B cell (primary cell): ENCODE results near the gene BRD4. TPM values are rescaled to one million over a fixed set of nuclear protein-coding genes. Genes with fewer than 3 reads are reported as not detected.

Experiments
- ATAC-seq: fragments of 200-7000 bp; cut with Tn5 transposase; one replicate; pipeline ENCODE4 v1.10.0; 2021; ENCODE audit warnings: low read depth, mild to moderate bottlenecking, moderate number of reproducible peaks, moderate library complexity
- CTCF ChIA-PET: fragments of 350-600 bp; sonication (Branson Sonifier 250); formaldehyde crosslinking; loops from one replicate; lab custom pipeline; 2021; ENCODE audit warnings: antibody characterized with exemption, inconsistent platforms; lab: Charles Lee
- POLR2A ChIA-PET: fragments of 350-600 bp; sonication (Branson Sonifier 250); formaldehyde crosslinking; loops from one replicate; lab custom pipeline; 2021; ENCODE audit warnings: antibody characterized with exemption; lab: Charles Lee
- DNase-seq: peaks from one replicate; pipeline ENCODE4 v3.0.0; 2013
- H2AFZ ChIP-seq: 2 replicates; pipeline ENCODE4 v1.6.1; 2012; ENCODE audit warnings: mild to moderate bottlenecking, low read depth, low read length; ENCODE audit not compliant: insufficient read depth, poor library complexity, severe bottlenecking
- H3K27ac ChIP-seq, 2 donors: 1 replicate in 1 of 2; 2 replicates in 1 of 2; pipeline ENCODE4 v1.5.1; 2012 to 2013; ENCODE audit warnings: low read length in 2 of 2, mild to moderate bottlenecking in 2 of 2, moderate library complexity in 1 of 2
- H3K27me3 ChIP-seq, 4 experiments: fragments of 200-600 bp in 1 of 4; sonication (generic) in 1 of 4; replicated peaks in 1 of 4; 1 replicate in 2 of 4; 2 replicates in 2 of 4; pipeline versions ENCODE4 v1.6.1 to v1.7.0; 2013 to 2016; ENCODE audit warnings: low read length in 3 of 4, mild to moderate bottlenecking in 2 of 4, mixed read lengths in 1 of 4, moderate library complexity in 1 of 4; ENCODE audit not compliant: insufficient read depth in 4 of 4, control insufficient read depth in 3 of 4; ENCODE audit errors: control extremely low read depth in 1 of 4
- H3K36me3 ChIP-seq, 2 experiments: replicated peaks in 1 of 2; 1 replicate in 1 of 2; 2 replicates in 1 of 2; pipeline versions ENCODE4 v1.6.1 to v1.7.1; 2013; ENCODE audit warnings: low read length in 1 of 2; ENCODE audit not compliant: insufficient read depth in 2 of 2, control insufficient read depth in 1 of 2; ENCODE audit errors: control extremely low read depth in 1 of 2, extremely low read depth in 1 of 2
- H3K4me1 ChIP-seq, 2 donors: fragments of 200-600 bp in 1 of 2; sonication (generic) in 1 of 2; 1 replicate in 1 of 2; 2 replicates in 1 of 2; pipeline versions ENCODE4 v1.5.1 to v1.6.1; 2013 to 2017; ENCODE audit warnings: low read length in 2 of 2; ENCODE audit not compliant: control insufficient read depth in 2 of 2, insufficient read depth in 2 of 2
- H3K4me2 ChIP-seq: replicated peaks from 2 replicates; pipeline ENCODE3; 2012; ENCODE audit warnings: mild to moderate bottlenecking, low read depth, low read length; ENCODE audit not compliant: poor library complexity, severe bottlenecking
- H3K4me3 ChIP-seq, 5 experiments: fragments of 200-600 bp in 1 of 5; sonication (generic) in 1 of 5; 1 replicate in 3 of 5; 2 replicates in 2 of 5; pipeline versions ENCODE4 v1.5.1 to v1.7.0; 2011 to 2016; ENCODE audit warnings: low read length in 4 of 5, mild to moderate bottlenecking in 4 of 5, low read depth in 2 of 5, control low read depth in 1 of 5, moderate library complexity in 1 of 5; ENCODE audit not compliant: insufficient read depth in 1 of 5; ENCODE audit errors: control extremely low read depth in 1 of 5, extremely low read depth in 1 of 5
- H3K79me2 ChIP-seq: fragments of 200-600 bp; sonication (generic); one replicate; pipeline ENCODE4 v1.6.0; 2016; ENCODE audit warnings: low read length; ENCODE audit not compliant: control insufficient read depth, insufficient read depth
- H3K9ac ChIP-seq: fragments of 200-600 bp; sonication (generic); 2 replicates; pipeline ENCODE4 v1.6.1; 2017; ENCODE audit warnings: mild to moderate bottlenecking, low read length, moderate library complexity
- H3K9me3 ChIP-seq, 3 donors: one replicate each; pipeline versions ENCODE4 v1.6.1 to v1.7.1; 2013; ENCODE audit warnings: low read length in 2 of 3; ENCODE audit not compliant: control insufficient read depth in 2 of 3, insufficient read depth in 1 of 3; ENCODE audit errors: control extremely low read depth in 1 of 3
- H4K20me1 ChIP-seq: 2 replicates; pipeline ENCODE4 v1.6.0; 2012; ENCODE audit warnings: mild to moderate bottlenecking, low read length; ENCODE audit not compliant: insufficient read depth, control insufficient read depth, poor library complexity, severe bottlenecking
- H3K27ac Mint-ChIP-seq: one replicate; pipeline ENCODE4 v1.8.0; 2021; ENCODE audit warnings: mixed read lengths
- H3K27me3 Mint-ChIP-seq: one replicate; pipeline ENCODE4 v1.8.0; 2021; ENCODE audit warnings: mixed read lengths
- H3K4me1 Mint-ChIP-seq: one replicate; pipeline ENCODE4 v1.8.0; 2021; ENCODE audit warnings: mixed read lengths
- H3K4me3 Mint-ChIP-seq: one replicate; pipeline ENCODE4 v1.8.0; 2021; ENCODE audit warnings: mixed read lengths
- H3K9me3 Mint-ChIP-seq: one replicate; pipeline ENCODE4 v1.8.0; 2022; ENCODE audit warnings: mixed read lengths; ENCODE audit not compliant: insufficient read depth
- EZH2 ChIP-seq: IDR thresholded peaks from 2 replicates; pipeline ENCODE4 v1.6.1; 2012; ENCODE audit warnings: borderline replicate concordance, low read depth, mild to moderate bottlenecking, moderate library complexity, low read length; ENCODE audit not compliant: insufficient read depth, poor library complexity, severe bottlenecking
- WGBS: methylation state at CpG from one replicate; pipeline ENCODE4 v1.1.5; 2013; ENCODE audit warnings: missing lambda C conversion rate; ENCODE audit not compliant: insufficient coverage; 5-methylcytosine and 5-hydroxymethylcytosine counted together
- intact Hi-C: fragments of 100-400 bp; cut with micrococcal nuclease; formaldehyde crosslinking; loops from one replicate; pipeline ENCODE4 v1.10.0; 2022
- polyA plus RNA-seq: library from polyadenylated mRNA; depleted of rRNA; stranded (reverse); fragments of >200 nt; gene quantifications from 2 replicates; pipeline ENCODE4 v1.2.3, GENCODE V29; 2012
- total RNA-seq, 2 donors: library from RNA; stranded (reverse); fragments of 120-200 nt in 1 of 2; gene quantifications; 1 replicate in 1 of 2; 2 replicates in 1 of 2; pipeline versions ENCODE4 v1.2.3 to v1.2.4, GENCODE V29; 2013 to 2022
- TF ChIP-seq, protein P1 (sequence below): fragments of 200-600 bp; IDR thresholded peaks from one replicate; pipeline ENCODE4 v1.8.0; 2022; ENCODE audit warnings: antibody characterized with exemption, mild to moderate bottlenecking

The BRD4 gene
- total and polyA plus RNA-seq, 2 donors (not counting 1 experiment from before 2014, with no cell fraction given) = 30.7 to 209 TPM

DNA sequence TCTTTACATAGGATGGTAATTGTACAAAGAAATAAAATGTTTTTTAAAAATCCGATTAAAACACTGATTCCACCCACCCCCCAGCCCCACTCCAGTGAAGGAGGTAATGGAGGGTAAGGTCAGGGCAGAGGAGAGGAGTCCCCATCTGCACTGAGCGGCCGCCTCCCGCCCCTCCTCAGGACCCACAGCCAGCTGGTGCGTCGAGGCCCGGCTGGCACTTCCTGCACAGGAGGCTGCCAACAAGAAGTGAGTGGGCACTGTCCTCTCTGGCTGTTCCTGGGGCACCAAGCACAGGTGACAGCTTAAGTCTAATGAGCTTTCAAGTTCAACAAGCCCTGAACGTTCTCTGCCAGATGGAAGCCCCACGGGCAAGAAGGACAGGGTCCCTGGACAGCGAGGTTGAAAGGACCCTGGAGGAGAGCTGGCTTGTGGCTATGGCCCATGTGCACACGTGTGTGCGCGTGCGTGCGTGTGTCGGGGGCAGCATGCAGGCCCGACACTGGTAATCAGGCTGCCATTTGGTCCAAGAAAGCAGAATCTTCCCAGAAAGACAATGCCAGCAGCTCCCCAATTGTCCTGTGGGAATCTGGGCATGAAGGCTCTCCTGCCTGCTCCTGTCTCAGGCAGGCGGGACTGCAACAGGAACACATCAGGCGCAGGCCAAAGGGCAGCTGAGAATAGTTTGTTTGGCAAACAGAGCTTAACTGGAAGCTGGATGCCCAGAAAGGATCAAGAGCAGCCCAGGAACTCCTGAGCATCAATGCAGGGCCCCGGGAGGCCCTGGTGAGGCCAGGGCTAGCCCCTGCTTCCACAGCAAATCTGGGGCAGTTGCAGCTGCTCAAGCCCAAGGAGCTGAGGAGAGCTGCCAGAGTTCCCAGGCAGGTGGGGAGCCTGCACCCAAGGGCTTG, 85.0 kb downstream of the BRD4 start:
- H3K4me1 ChIP-seq = no peaks in the 10 kb centered on the region
- intact Hi-C loops = no loop called here
- no peak for TF ChIP-seq EZH2
- TF ChIP-seq, protein P1, sequence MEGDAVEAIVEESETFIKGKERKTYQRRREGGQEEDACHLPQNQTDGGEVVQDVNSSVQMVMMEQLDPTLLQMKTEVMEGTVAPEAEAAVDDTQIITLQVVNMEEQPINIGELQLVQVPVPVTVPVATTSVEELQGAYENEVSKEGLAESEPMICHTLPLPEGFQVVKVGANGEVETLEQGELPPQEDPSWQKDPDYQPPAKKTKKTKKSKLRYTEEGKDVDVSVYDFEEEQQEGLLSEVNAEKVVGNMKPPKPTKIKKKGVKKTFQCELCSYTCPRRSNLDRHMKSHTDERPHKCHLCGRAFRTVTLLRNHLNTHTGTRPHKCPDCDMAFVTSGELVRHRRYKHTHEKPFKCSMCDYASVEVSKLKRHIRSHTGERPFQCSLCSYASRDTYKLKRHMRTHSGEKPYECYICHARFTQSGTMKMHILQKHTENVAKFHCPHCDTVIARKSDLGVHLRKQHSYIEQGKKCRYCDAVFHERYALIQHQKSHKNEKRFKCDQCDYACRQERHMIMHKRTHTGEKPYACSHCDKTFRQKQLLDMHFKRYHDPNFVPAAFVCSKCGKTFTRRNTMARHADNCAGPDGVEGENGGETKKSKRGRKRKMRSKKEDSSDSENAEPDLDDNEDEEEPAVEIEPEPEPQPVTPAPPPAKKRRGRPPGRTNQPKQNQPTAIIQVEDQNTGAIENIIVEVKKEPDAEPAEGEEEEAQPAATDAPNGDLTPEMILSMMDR = no peak
- ATAC-seq (no peak), DNase-seq (no peak)
- H3K9ac ChIP-seq = no peak overlapping the region
- no peaks in the 10 kb centered on the region for H3K9me3 ChIP-seq
- H3K79me2 ChIP-seq = peaks cover 41% of the 10 kb centered on the region
- Mint-ChIP-seq H3K9me3 (no peaks in the 10 kb centered on the region), H3K27me3 (no peaks in the 10 kb centered on the region), H3K4me3 (no peak overlapping the region), H3K4me1 (peaks cover 4% of the 10 kb centered on the region), H3K27ac (no peak overlapping the region)
- POLR2A ChIA-PET = interaction anchor here (0.5 kb wide), 1 partner anchor 156 kb away, joined by 3 read pairs; no protein-coding TSS in a partner anchor
- no peak overlapping the region for H3K27ac ChIP-seq
- 93% methylated on average over 16 of the region's 20 CpGs for WGBS
- H3K27me3 ChIP-seq = no peaks in the 10 kb centered on the region
- H2AFZ ChIP-seq = no peak overlapping the region
- peaks cover 0 to 90% of the 10 kb centered on the region in 2 experiments for H3K36me3 ChIP-seq
- H3K4me3 ChIP-seq = no peak overlapping the region
- no peak overlapping the region for H3K4me2 ChIP-seq
- CTCF ChIA-PET = no interaction called here
- H4K20me1 ChIP-seq = peaks cover 97% of the 10 kb centered on the region

DNA sequence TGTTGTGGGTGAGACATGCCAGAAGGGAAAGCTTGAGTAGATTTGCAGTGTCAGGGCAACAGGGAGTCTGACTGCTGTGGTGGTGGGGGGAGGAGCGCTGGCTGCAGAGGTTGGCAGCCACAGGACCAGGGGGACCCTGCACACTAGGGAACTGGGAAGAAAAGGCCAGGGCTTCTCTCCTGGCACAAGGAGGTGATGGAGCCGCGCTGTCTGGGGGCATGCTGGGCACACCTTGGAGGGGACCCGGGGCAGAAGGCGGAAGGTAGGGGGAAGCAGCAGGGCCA, 86.2 kb downstream of the BRD4 start:
- H3K79me2 ChIP-seq = peaks cover 36% of the 10 kb centered on the region
- WGBS = 97% methylated on average over 5 of the region's 5 CpGs
- no peak overlapping the region for H2AFZ ChIP-seq
- no peak overlapping the region for H3K9ac ChIP-seq
- Mint-ChIP-seq H3K4me3 (no peak overlapping the region), H3K27me3 (no peaks in the 10 kb centered on the region), H3K4me1 (no peaks in the 10 kb centered on the region), H3K27ac (peak overlapping the region; percentile 32), H3K9me3 (no peaks in the 10 kb centered on the region)
- peaks cover 95% of the 10 kb centered on the region for H4K20me1 ChIP-seq
- H3K4me3 ChIP-seq = no peak overlapping the region
- no peaks in the 10 kb centered on the region for H3K9me3 ChIP-seq
- ChIA-PET CTCF (no interaction called here), POLR2A (no interaction called here)
- TF ChIP-seq, protein P1 = no peak
- TF ChIP-seq EZH2 = no peak
- H3K36me3 ChIP-seq = peaks cover 0 to 88% of the 10 kb centered on the region in 2 experiments
- no peak for ATAC-seq
- no peaks in the 10 kb centered on the region for H3K4me1 ChIP-seq
- H3K27me3 ChIP-seq = no peaks in the 10 kb centered on the region
- intact Hi-C loops = no loop called here
- H3K27ac ChIP-seq = no peak overlapping the region
- no peak for DNase-seq
- no peak overlapping the region for H3K4me2 ChIP-seq
